SK-N-SH treated with all-trans-retinoic acid at 6 μM for 48 hours (cell line): ENCODE data around the gene HNRNPH2.

Experiments used
- ATAC-seq: fragments of 200-7000 bp; cut with Tn5 transposase; 3 replicates; pipeline ENCODE4 v1.9.1; 2020; ENCODE audit warnings: mild to moderate bottlenecking, moderate library complexity
- BACH2 ChIP-seq: fragments of 250-450 bp; sonication (Bioruptor Pico); IDR thresholded peaks from 2 replicates; pipeline ENCODE4 v1.9.0; 2021; ENCODE audit warnings: mild to moderate bottlenecking, borderline replicate concordance
- CSDC2 ChIP-seq: fragments of 250-450 bp; sonication (Bioruptor Pico); IDR thresholded peaks from 2 replicates; pipeline ENCODE4 v1.5.0; 2020; ENCODE audit warnings: mild to moderate bottlenecking, moderate library complexity
- ESRRG ChIP-seq: fragments of 250-450 bp; sonication (Bioruptor Pico); IDR thresholded peaks from 2 replicates; pipeline ENCODE4 v1.6.1; 2021; ENCODE audit warnings: mild to moderate bottlenecking
- GLIS3 ChIP-seq: fragments of 250-450 bp; sonication (Bioruptor Pico); IDR thresholded peaks from 2 replicates; pipeline ENCODE4 v1.5.0; 2020; ENCODE audit warnings: mild to moderate bottlenecking, moderate library complexity
- ISL1 ChIP-seq: fragments of 250-450 bp; sonication (Bioruptor Pico); IDR thresholded peaks from 2 replicates; pipeline ENCODE4 v2.1.2; 2022; ENCODE audit warnings: mild to moderate bottlenecking, moderate library complexity
- OSR1 ChIP-seq: fragments of 250-450 bp; sonication (Bioruptor Pico); IDR thresholded peaks from 2 replicates; pipeline ENCODE4 v1.8.0; 2022; ENCODE audit warnings: moderate library complexity, mild to moderate bottlenecking, inconsistent platforms
- PPARA ChIP-seq: fragments of 250-450 bp; sonication (Bioruptor Pico); IDR thresholded peaks from 2 replicates; pipeline ENCODE4 v1.5.0; 2020; ENCODE audit warnings: mild to moderate bottlenecking, borderline replicate concordance
- RARB ChIP-seq: fragments of 250-450 bp; sonication (Bioruptor Pico); IDR thresholded peaks from 2 replicates; pipeline ENCODE4 v1.8.0; 2021; ENCODE audit warnings: mild to moderate bottlenecking, moderate library complexity
- SNAI2 ChIP-seq: fragments of 250-450 bp; sonication (Bioruptor Pico); IDR thresholded peaks from 2 replicates; pipeline ENCODE4 v1.5.0; 2020; ENCODE audit warnings: mild to moderate bottlenecking, moderate library complexity
- TCF4 ChIP-seq: fragments of 250-450 bp; sonication (Bioruptor Pico); IDR thresholded peaks from 2 replicates; pipeline ENCODE4 v1.8.0; 2021; ENCODE audit warnings: mild to moderate bottlenecking, moderate library complexity, borderline replicate concordance
- TOX ChIP-seq: fragments of 250-450 bp; sonication (Bioruptor Pico); IDR thresholded peaks from 2 replicates; pipeline ENCODE4 v1.8.0; 2021; ENCODE audit warnings: mild to moderate bottlenecking, moderate library complexity, borderline replicate concordance
- ZC3H10 ChIP-seq: fragments of 250-450 bp; sonication (Bioruptor Pico); IDR thresholded peaks from 2 replicates; pipeline ENCODE4 v1.5.1; 2021; ENCODE audit warnings: mild to moderate bottlenecking, moderate library complexity
- ZFP30 ChIP-seq: fragments of 450-650 bp; formaldehyde crosslinking; IDR thresholded peaks from 2 replicates; pipeline ENCODE4 v1.5.0; 2022; ENCODE audit warnings: mild to moderate bottlenecking, moderate library complexity
- ZNF565 ChIP-seq: fragments of 450-650 bp; formaldehyde crosslinking; conservative IDR thresholded peaks from 2 replicates; pipeline ENCODE4 v1.5.0; 2020; ENCODE audit warnings: low read depth, mild to moderate bottlenecking, moderate library complexity
- ZNF70 ChIP-seq: fragments of 450-650 bp; formaldehyde crosslinking; IDR thresholded peaks from 2 replicates; pipeline ENCODE4 v1.5.0; 2020; ENCODE audit warnings: mild to moderate bottlenecking, moderate library complexity
- ZNF8 ChIP-seq: fragments of 450-650 bp; formaldehyde crosslinking; IDR thresholded peaks from 2 replicates; pipeline ENCODE4 v1.5.0; 2020; ENCODE audit warnings: mild to moderate bottlenecking, moderate library complexity
- TF ChIP-seq, protein P1 (sequence below): fragments of 250-450 bp; sonication (Bioruptor Pico); IDR thresholded peaks from 2 replicates; pipeline ENCODE4 v1.8.0; 2020; ENCODE audit warnings: mild to moderate bottlenecking, moderate library complexity, borderline replicate concordance
- TF ChIP-seq, protein P2 (sequence below): fragments of 250-450 bp; sonication (Bioruptor Pico); IDR thresholded peaks from 2 replicates; pipeline ENCODE4 v1.5.1; 2020; ENCODE audit warnings: low read depth, mild to moderate bottlenecking, moderate library complexity
- TF ChIP-seq, protein P3 (sequence below): fragments of 250-450 bp; sonication (Bioruptor Pico); IDR thresholded peaks from 2 replicates; pipeline ENCODE4 v1.8.0; 2021; ENCODE audit warnings: low read depth, mild to moderate bottlenecking, moderate library complexity, borderline replicate concordance
- TF ChIP-seq, protein P4 (sequence below): fragments of 250-450 bp; sonication (Bioruptor Pico); IDR thresholded peaks from 2 replicates; pipeline ENCODE4 v1.5.1; 2021; ENCODE audit warnings: mild to moderate bottlenecking, moderate library complexity
- TF ChIP-seq, protein P5 (sequence below): fragments of 250-450 bp; sonication (Bioruptor Pico); IDR thresholded peaks from 2 replicates; pipeline ENCODE4 v1.5.0; 2020; ENCODE audit warnings: mild to moderate bottlenecking, moderate library complexity

Gene HNRNPH2

DNA sequence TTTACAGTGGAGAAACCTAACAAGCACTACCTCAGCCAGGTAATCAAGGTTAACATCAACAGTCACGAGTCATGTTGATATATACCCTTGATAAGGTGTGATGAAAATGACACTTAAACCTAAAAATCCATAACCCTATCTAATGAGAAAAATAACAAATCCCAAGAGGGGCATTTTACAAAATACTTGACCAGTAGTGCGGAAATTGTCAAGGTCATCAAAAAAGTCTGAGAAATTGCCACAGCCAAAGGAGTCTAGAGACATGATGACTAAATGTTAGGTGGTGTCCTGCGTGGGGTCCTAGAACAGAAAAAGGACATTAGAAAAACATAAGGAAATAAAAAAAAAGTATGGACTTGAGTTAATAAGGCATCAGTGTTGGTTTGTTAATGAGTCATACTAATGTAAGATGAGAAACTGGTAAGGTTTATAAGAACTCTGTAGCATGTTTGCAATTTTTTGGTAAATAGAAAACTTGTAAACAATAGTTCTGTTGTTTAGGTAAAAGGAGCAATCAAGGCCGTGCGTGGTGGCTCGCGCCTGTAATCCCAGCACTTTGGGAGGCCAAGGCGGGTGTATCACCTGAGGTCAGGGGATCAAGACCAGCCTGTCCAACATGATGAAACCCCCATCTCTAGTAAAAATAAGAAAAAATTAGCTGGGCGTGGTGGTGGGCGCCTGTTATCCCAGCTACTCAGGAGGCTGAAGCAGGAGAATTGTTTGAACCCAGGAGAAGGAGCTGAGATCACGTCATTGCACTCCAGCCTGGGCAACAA lies 14.3 kb upstream of the HNRNPH2 start:
- TF ChIP-seq ISL1 (CRISPR knock-in tag) (no peak), SNAI2 (CRISPR knock-in tag) (no peak), ZNF565 (no peak), CSDC2 (CRISPR knock-in tag) (no peak), TOX (no peak), ZFP30 (CRISPR knock-in tag) (no peak), ESRRG (CRISPR knock-in tag) (no peak), PPARA (CRISPR knock-in tag) (no peak), TCF4 (CRISPR knock-in tag) (no peak), GLIS3 (CRISPR knock-in tag) (no peak), ZC3H10 (CRISPR knock-in tag) (no peak), RARB (no peak), ZNF8 (CRISPR knock-in tag) (no peak)
- TF ChIP-seq, protein P1, sequence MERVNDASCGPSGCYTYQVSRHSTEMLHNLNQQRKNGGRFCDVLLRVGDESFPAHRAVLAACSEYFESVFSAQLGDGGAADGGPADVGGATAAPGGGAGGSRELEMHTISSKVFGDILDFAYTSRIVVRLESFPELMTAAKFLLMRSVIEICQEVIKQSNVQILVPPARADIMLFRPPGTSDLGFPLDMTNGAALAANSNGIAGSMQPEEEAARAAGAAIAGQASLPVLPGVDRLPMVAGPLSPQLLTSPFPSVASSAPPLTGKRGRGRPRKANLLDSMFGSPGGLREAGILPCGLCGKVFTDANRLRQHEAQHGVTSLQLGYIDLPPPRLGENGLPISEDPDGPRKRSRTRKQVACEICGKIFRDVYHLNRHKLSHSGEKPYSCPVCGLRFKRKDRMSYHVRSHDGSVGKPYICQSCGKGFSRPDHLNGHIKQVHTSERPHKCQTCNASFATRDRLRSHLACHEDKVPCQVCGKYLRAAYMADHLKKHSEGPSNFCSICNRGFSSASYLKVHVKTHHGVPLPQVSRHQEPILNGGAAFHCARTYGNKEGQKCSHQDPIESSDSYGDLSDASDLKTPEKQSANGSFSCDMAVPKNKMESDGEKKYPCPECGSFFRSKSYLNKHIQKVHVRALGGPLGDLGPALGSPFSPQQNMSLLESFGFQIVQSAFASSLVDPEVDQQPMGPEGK (CRISPR knock-in tag), result no peak
- TF ChIP-seq, protein P2, sequence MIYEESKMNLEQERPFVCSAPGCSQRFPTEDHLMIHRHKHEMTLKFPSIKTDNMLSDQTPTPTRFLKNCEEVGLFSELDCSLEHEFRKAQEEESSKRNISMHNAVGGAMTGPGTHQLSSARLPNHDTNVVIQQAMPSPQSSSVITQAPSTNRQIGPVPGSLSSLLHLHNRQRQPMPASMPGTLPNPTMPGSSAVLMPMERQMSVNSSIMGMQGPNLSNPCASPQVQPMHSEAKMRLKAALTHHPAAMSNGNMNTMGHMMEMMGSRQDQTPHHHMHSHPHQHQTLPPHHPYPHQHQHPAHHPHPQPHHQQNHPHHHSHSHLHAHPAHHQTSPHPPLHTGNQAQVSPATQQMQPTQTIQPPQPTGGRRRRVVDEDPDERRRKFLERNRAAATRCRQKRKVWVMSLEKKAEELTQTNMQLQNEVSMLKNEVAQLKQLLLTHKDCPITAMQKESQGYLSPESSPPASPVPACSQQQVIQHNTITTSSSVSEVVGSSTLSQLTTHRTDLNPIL (CRISPR knock-in tag), result no peak
- TF ChIP-seq, protein P3, sequence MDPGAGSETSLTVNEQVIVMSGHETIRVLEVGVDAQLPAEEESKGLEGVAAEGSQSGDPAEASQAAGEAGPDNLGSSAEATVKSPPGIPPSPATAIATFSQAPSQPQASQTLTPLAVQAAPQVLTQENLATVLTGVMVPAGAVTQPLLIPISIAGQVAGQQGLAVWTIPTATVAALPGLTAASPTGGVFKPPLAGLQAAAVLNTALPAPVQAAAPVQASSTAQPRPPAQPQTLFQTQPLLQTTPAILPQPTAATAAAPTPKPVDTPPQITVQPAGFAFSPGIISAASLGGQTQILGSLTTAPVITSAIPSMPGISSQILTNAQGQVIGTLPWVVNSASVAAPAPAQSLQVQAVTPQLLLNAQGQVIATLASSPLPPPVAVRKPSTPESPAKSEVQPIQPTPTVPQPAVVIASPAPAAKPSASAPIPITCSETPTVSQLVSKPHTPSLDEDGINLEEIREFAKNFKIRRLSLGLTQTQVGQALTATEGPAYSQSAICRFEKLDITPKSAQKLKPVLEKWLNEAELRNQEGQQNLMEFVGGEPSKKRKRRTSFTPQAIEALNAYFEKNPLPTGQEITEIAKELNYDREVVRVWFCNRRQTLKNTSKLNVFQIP, result no peak
- TF ChIP-seq, protein P4, sequence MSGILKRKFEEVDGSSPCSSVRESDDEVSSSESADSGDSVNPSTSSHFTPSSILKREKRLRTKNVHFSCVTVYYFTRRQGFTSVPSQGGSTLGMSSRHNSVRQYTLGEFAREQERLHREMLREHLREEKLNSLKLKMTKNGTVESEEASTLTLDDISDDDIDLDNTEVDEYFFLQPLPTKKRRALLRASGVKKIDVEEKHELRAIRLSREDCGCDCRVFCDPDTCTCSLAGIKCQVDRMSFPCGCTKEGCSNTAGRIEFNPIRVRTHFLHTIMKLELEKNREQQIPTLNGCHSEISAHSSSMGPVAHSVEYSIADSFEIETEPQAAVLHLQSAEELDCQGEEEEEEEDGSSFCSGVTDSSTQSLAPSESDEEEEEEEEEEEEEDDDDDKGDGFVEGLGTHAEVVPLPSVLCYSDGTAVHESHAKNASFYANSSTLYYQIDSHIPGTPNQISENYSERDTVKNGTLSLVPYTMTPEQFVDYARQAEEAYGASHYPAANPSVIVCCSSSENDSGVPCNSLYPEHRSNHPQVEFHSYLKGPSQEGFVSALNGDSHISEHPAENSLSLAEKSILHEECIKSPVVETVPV, result no peak
- TF ChIP-seq, all 23 proteins: peak for 0
- no peak for ATAC-seq

DNA sequence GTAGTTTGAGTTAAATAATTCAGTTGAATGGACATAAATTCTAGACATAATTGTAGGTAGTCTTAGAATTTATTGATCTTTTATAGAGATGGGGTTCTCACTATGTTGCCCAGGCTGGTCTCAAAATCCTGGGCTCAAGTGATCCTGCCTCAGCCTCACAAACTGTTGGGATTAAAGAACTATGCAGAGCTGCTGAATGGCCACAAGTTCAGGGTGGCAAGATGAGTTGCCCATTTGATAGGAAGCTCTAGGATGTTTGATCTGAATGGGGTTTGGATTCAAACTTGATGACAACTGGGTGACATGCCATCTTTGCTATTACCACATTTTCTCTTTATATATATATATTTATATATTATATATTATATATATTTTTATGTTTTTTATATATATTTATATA lies 13.7 kb upstream of the HNRNPH2 start:
- ATAC-seq, result no peak
- TF ChIP-seq, protein P1 (CRISPR knock-in tag), result no peak
- TF ChIP-seq, protein P2 (CRISPR knock-in tag), result no peak
- no peak for TF ChIP-seq RARB

DNA sequence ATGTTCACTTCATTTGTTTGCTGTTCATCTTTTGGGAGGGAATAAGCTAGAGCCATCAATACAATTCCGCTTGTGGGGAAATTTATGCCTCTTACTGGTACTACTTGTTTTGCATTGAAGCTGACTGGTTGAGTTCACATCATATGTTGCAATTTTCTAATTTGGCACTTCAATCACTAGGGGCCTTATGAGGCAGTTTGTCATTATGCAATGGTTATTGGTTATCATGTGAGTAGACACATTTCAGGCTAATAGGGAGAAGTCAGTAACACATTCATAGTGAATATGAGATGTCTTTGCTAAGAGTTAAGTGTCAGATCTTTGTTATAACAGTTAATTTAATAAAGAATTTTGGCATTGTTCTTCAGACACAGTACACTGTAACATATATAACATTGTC lies 12.2 kb upstream of the HNRNPH2 start:
- TF ChIP-seq ZNF70 (CRISPR knock-in tag) (no peak), CSDC2 (CRISPR knock-in tag) (no peak), TOX (no peak), ZC3H10 (CRISPR knock-in tag) (no peak), SNAI2 (CRISPR knock-in tag) (no peak), BACH2 (CRISPR knock-in tag) (no peak), ESRRG (CRISPR knock-in tag) (no peak), OSR1 (CRISPR knock-in tag) (no peak)
- TF ChIP-seq, protein P5, sequence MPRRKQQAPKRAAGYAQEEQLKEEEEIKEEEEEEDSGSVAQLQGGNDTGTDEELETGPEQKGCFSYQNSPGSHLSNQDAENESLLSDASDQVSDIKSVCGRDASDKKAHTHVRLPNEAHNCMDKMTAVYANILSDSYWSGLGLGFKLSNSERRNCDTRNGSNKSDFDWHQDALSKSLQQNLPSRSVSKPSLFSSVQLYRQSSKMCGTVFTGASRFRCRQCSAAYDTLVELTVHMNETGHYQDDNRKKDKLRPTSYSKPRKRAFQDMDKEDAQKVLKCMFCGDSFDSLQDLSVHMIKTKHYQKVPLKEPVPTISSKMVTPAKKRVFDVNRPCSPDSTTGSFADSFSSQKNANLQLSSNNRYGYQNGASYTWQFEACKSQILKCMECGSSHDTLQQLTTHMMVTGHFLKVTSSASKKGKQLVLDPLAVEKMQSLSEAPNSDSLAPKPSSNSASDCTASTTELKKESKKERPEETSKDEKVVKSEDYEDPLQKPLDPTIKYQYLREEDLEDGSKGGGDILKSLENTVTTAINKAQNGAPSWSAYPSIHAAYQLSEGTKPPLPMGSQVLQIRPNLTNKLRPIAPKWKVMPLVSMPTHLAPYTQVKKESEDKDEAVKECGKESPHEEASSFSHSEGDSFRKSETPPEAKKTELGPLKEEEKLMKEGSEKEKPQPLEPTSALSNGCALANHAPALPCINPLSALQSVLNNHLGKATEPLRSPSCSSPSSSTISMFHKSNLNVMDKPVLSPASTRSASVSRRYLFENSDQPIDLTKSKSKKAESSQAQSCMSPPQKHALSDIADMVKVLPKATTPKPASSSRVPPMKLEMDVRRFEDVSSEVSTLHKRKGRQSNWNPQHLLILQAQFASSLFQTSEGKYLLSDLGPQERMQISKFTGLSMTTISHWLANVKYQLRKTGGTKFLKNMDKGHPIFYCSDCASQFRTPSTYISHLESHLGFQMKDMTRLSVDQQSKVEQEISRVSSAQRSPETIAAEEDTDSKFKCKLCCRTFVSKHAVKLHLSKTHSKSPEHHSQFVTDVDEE (CRISPR knock-in tag), result no peak
- TF ChIP-seq, protein P4, result no peak
- TF ChIP-seq, all 23 proteins: peak for 0

More for the DNA sequence above, 12.2 kb upstream of the HNRNPH2 start:
- no peak for ATAC-seq
